Measurements from ENCODE around the gene PRKCH.

DNA sequence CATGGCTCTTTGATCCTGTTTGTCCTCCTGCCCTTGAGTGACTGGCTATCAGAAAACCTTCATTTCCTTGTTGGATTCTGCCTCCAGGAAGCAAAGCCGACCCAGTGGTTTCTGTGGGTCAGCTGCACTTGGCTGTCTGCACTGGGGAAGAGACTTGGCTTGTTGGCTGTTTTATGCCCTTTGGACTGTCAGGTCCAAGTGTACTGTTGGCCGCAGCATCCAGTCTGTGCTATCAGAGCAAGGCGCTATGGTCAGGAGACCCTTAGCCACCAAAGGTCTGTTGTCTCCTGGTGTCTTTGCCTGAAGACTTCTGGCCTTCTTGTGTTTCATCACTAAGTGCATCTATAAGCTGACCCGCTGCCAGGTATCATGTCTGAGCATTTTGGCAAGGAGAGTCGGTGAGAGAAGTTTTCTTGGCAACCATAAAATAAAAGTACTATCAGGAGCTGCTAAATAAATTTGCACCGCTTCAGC, 196.6 kb downstream of the PRKCH start:
- no peak for TF ChIP-seq POLR2AphosphoS5 (IDR thresholded peaks at IDR 0.05)
- no peak for TF ChIP-seq EP300 (IDR thresholded peaks at IDR 0.05)

Data from sigmoid colon (tissue), 4 donors.